HUES48 (cell line): ENCODE results near the gene SMYD3.
"Not testable (repeated sequence)": the region's sequence is repeated elsewhere in the genome, so short reads cannot be mapped to it uniquely, and the experiment has no call there.

Experiments
- H3K27ac ChIP-seq: one replicate; pipeline ENCODE4 v1.7.0; 2013; ENCODE audit warnings: low read depth, low read length, inconsistent platforms
- H3K27me3 ChIP-seq: 2 replicates; pipeline ENCODE4 v1.6.1; 2013; ENCODE audit warnings: mild to moderate bottlenecking, low read length; ENCODE audit not compliant: control insufficient read depth, insufficient read depth
- H3K36me3 ChIP-seq: 2 replicates; pipeline ENCODE4 v1.6.1; 2013; ENCODE audit warnings: low read length; ENCODE audit not compliant: control insufficient read depth, insufficient read depth
- H3K4me1 ChIP-seq: 2 replicates; pipeline ENCODE4 v1.6.1; 2013; ENCODE audit warnings: mild to moderate bottlenecking, low read length; ENCODE audit not compliant: control insufficient read depth, insufficient read depth
- H3K4me3 ChIP-seq: 2 replicates; pipeline ENCODE4 v1.5.1; 2013; ENCODE audit warnings: mild to moderate bottlenecking, low read depth, low read length
- H3K9ac ChIP-seq: 2 replicates; pipeline ENCODE4 v1.6.1; 2013; ENCODE audit warnings: mild to moderate bottlenecking, low read depth, low read length, moderate library complexity
- H3K9me3 ChIP-seq: 2 replicates; pipeline ENCODE4 v1.6.1; 2013; ENCODE audit warnings: low read length; ENCODE audit not compliant: control insufficient read depth, insufficient read depth

The SMYD3 gene

DNA sequence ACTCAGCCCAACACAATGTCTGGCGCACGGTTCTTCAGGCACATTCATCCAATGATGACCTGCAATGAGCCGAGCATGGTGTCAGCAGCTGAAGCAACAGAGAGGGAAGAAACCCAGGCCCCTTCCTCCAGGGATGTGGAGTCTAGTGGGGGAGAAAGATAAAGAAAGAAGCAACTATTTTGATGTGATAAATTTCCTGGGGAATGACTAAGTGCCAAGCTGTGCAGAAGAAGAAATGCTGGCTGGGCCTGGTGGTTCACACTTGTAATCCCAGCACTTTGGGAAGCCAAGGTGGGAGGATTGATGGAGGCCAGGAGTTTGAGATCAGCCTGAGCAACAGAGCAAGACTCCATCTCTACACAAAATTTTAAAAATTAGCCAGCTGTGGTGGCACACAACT, 790.5 kb downstream of the SMYD3 start:
- Histone ChIP-seq H3K9ac (no peak overlapping the region), H3K4me3 (no peak overlapping the region), H3K4me1 (no peaks in the 10 kb centered on the region), H3K27me3 (no peaks in the 10 kb centered on the region), H3K27ac (no peak overlapping the region), H3K36me3 (no peaks in the 10 kb centered on the region), H3K9me3 (no peaks in the 10 kb centered on the region)

- no peaks in the 10 kb centered on the region for H3K27me3 ChIP-seq
- H3K9me3 ChIP-seq: no peaks in the 10 kb centered on the region
- no peaks in the 10 kb centered on the region for H3K36me3 ChIP-seq
- no peak overlapping the region for H3K9ac ChIP-seq
- H3K27ac ChIP-seq: no peak overlapping the region
- H3K4me3 ChIP-seq: no peak overlapping the region
- H3K4me1 ChIP-seq: no peaks in the 10 kb centered on the region
Measured at GRCh38 chr1:245715970-245716369, 791.1 kb downstream of the SMYD3 start.

DNA sequence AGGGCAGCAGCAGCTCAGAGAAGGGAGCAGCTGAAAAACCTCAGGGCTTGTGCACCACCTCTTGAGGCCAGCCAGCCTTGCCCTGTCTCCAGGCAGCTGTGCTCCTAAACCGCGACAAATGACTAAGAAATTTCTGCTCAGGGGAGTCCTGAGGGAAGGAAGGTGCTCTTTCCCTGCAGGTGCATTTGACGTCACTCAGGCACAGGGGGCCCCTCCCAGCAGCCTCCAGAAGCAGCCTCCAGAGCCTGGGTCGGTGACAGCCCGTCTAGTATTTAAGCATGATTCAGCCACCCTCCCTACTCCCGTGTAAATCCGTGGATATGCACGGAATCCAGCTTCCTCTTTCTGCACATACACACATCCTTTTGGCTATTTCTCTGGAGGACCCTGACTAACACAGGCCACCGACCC, 791.8 kb downstream of the SMYD3 start:
- H3K27ac ChIP-seq: no peak overlapping the region
- H3K9ac ChIP-seq: no peak overlapping the region
- no peaks in the 10 kb centered on the region for H3K4me1 ChIP-seq
- H3K4me3 ChIP-seq: no peak overlapping the region
- H3K36me3 ChIP-seq: no peaks in the 10 kb centered on the region
- H3K27me3 ChIP-seq: no peaks in the 10 kb centered on the region
- H3K9me3 ChIP-seq: no peaks in the 10 kb centered on the region

- not testable (repeated sequence) for H3K27ac ChIP-seq, H3K9me3 ChIP-seq, H3K4me3 ChIP-seq, H3K27me3 ChIP-seq, H3K9ac ChIP-seq, H3K36me3 ChIP-seq, H3K4me1 ChIP-seq
Measured at GRCh38 chr1:245714027-245714426, 793.1 kb downstream of the SMYD3 start.

- H3K4me1 ChIP-seq: no peaks in the 10 kb centered on the region
- H3K27me3 ChIP-seq: no peaks in the 10 kb centered on the region
- no peak overlapping the region; the same call in 1 of the 2 replicates for H3K4me3 ChIP-seq
- no peak overlapping the region for H3K27ac ChIP-seq
- H3K9ac ChIP-seq: no peak overlapping the region
- no peaks in the 10 kb centered on the region for H3K36me3 ChIP-seq
- H3K9me3 ChIP-seq: no peaks in the 10 kb centered on the region
Measured at GRCh38 chr1:245710961-245711903, 795.8 kb downstream of the SMYD3 start.

DNA sequence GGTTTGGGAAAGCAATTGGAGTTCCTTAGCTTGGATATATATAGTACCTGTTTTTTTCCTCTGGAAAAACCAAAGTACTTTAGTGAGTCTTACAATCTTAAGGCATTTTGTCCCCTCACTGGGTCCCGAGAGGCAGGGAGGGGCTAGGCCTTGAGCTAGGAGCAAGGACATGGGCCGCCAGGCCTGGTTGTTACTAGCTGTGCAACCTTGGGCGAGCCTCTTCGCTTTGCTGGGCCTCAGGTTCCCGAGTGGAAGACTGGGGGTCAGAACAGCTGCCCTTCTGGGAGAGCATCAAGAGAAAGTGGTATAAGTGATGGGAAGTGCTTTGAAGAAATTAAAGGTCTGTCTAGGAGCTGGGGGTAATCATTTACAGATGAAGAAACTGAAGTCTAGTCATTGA, 799.1 kb downstream of the SMYD3 start:
- Histone ChIP-seq H3K27me3 (no peaks in the 10 kb centered on the region), H3K4me1 (peaks cover 5% of the 10 kb centered on the region; the same call in 1 of the 2 replicates), H3K9me3 (no peaks in the 10 kb centered on the region), H3K27ac (no peak overlapping the region), H3K9ac (no peak overlapping the region), H3K36me3 (no peaks in the 10 kb centered on the region), H3K4me3 (no peak overlapping the region)

- Histone ChIP-seq H3K4me1 (peaks cover 5% of the 10 kb centered on the region; the same call in 1 of the 2 replicates), H3K27me3 (no peaks in the 10 kb centered on the region), H3K36me3 (no peaks in the 10 kb centered on the region), H3K4me3 (no peak overlapping the region), H3K27ac (no peak overlapping the region), H3K9me3 (no peaks in the 10 kb centered on the region), H3K9ac (no peak overlapping the region)
Measured at GRCh38 chr1:245704765-245705164, 802.3 kb downstream of the SMYD3 start.

DNA sequence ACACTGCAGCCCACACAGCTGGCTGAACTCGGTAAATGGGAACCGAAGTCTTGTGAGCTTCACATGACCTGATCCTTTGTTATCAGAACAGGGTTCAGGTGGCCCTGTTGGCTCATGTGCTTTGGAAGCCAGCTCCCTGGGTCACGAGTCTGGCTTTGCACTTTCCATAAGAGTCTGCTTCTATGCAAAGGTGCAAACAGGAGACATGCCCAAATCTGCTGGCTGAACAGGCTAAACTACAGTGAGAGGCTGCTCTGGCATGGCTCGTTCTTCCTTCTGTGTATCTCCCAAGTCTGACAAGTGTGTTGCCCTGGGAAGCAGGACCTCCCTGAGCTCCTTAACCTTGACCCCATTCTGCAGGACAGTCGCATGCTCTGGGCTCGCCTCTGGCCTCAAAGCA, 802.7 kb downstream of the SMYD3 start:
- Histone ChIP-seq H3K27ac (no peak overlapping the region), H3K4me1 (peaks cover 5% of the 10 kb centered on the region; the same call in 1 of the 2 replicates), H3K9me3 (no peaks in the 10 kb centered on the region), H3K27me3 (no peaks in the 10 kb centered on the region), H3K9ac (no peak overlapping the region), H3K36me3 (no peaks in the 10 kb centered on the region), H3K4me3 (no peak overlapping the region)

DNA sequence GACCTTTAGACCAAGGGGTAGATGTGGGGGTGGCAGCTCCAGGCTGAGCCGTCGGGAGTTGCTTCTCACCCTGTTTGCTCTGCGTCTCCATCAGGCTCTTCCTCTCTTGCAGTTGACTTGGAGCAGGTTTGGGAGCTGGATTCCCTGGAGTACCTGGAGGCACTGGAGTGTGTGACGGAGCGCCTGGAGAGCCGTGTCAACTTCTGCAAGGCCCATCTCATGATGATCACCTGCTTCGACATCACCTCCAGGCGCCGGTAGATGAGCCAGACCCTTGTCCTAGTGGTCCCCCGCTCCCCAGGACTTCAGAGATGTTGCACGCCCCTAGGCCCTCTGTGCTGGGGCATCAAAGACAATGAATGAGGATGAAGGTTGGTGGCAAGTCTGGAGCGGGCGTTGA, 804.7 kb downstream of the SMYD3 start:
- H3K4me1 ChIP-seq: peaks cover 5% of the 10 kb centered on the region; the same call in 1 of the 2 replicates
- H3K27ac ChIP-seq: no peak overlapping the region
- H3K4me3 ChIP-seq: no peak overlapping the region
- H3K36me3 ChIP-seq: no peaks in the 10 kb centered on the region
- H3K9me3 ChIP-seq: no peaks in the 10 kb centered on the region
- no peaks in the 10 kb centered on the region for H3K27me3 ChIP-seq
- no peak overlapping the region for H3K9ac ChIP-seq

DNA sequence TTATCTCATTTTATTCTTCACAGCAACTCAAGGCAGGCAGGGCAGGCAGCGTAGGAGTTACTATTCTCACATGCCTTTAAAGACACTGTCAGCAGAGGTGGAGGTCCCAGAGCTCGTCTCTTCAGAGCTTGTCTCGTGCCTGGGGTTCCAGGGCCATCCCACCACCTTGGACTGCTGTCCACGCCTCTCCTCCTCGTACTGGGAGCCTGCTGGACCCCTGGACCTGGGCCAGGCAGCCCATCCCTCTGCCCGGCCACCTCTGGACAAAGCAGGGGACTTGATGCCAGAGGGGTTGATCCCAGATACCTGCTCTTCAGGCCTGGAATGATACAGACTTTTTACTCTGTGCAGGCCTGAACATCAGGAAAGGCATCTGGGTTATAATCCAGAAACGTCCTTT, 805.4 kb downstream of the SMYD3 start:
- Histone ChIP-seq H3K27me3 (no peaks in the 10 kb centered on the region), H3K9me3 (no peaks in the 10 kb centered on the region), H3K27ac (no peak overlapping the region), H3K4me3 (no peak overlapping the region), H3K9ac (no peak overlapping the region), H3K4me1 (peaks cover 5% of the 10 kb centered on the region; the same call in 1 of the 2 replicates), H3K36me3 (no peaks in the 10 kb centered on the region)

- Histone ChIP-seq H3K4me1 (peaks cover 2% of the 10 kb centered on the region; the same call in 1 of the 2 replicates), H3K9ac (no peak overlapping the region), H3K36me3 (no peaks in the 10 kb centered on the region), H3K9me3 (no peaks in the 10 kb centered on the region), H3K27me3 (no peaks in the 10 kb centered on the region), H3K4me3 (no peak overlapping the region), H3K27ac (no peak overlapping the region)
Measured at GRCh38 chr1:245700631-245701030, 806.4 kb downstream of the SMYD3 start.
